ENCODE results near the gene CLASRP. TPM values are rescaled to one million over a fixed set of nuclear protein-coding genes. Genes with fewer than 3 reads are reported as not detected.
"Not testable (repeated sequence)": the region's sequence is repeated elsewhere in the genome, so short reads cannot be mapped to it uniquely, and the experiment has no call there.

Gene CLASRP
- total RNA-seq, 1 donor from 2014 or later, result 58.1 TPM

GRCh38 chr19:45103156-45103507, 64.3 kb downstream of the CLASRP start:
- TF ChIP-seq CTCF (conservative IDR thresholded peaks at IDR 0.05; ENCODE audit: low read depth, low read length), result no peak
- H3K4me3 ChIP-seq (ENCODE audit: low read depth, low read length), result peak overlapping the region; percentile 28
- DNase-seq (ENCODE audit: low read depth), result no peak

DNA sequence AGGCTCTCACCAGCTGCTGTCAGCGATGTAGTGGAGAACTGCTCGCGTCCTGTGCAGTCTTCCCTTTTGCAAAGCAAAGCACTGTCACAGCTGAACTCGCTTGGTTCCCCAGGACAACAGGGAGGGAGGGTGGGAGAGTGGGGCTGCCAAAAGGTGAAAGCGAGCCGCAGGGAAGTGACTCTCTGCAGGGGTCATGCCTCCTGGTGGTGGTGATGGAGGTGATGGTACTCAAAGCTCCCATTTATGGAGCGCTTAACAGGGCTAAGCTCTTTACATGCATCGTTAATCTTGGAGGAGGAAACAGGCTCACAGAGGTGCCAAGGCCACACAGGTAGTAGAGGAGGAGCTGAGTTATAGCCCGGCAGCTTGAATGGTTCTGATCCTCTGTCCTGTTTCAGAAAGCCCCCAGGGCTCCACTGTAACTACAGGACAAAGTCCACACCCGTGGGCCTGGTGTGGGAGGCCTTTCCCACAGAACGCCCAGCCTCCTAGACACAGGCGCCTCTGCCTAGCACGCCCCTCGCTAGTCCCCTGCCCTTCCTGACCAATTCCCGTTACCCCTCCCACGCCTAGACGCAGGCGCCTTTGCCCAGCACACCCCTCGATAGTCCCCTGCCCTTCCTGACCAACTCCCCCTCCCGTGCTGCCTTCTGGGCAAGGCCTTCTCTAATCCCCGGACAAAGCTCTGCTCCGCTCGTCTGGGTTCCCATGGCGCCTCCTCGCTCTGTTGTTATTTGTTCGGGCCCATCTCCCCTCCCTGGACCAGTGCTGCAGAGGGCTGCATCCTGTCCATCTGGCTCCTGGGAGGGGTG, 64.9 kb downstream of the CLASRP start:
- peak overlapping the region; percentile 28 for H3K4me3 ChIP-seq (ENCODE audit: low read depth, low read length)
- DNase-seq (ENCODE audit: low read depth), result no peak
- TF ChIP-seq CTCF (conservative IDR thresholded peaks at IDR 0.05; ENCODE audit: low read depth, low read length), result peak; percentile 30

DNA sequence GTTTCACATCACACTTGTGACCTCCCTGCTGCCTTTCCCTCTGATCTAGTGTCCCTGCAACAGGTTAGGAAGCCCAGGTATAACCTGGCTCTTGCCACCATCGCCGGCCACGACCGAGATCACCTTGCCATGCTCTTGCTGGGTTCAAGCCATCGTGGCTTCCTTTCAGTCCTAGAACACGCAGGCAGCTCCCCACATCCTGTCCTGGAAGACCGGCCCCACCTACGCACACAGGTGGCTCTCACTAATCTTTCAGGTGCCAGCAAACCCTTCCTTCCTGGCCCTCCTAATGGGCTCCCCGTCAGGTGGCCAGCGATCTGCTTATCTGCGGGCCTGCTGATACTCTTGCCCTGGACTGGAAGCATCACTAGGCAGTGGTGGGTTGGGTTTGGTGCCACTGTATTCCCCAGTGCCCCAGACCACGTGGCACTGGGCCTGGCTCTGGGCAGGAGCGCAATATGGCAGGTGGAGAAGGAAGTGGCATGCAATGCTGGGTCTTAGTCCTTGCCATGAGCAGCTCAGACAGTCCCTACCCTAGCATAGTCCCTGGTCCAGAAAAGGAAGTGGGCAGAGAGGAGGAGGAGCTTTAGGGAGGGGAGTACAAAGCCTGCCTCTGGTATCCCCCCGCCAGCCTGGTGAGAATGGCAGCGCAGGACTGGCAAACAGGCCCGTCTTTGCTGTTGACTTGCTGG, 66.0 kb downstream of the CLASRP start:
- H3K4me3 ChIP-seq (ENCODE audit: low read depth, low read length), result no peak overlapping the region
- no peak for DNase-seq (ENCODE audit: low read depth)
- TF ChIP-seq CTCF (conservative IDR thresholded peaks at IDR 0.05; ENCODE audit: low read depth, low read length), result no peak

- H3K4me3 ChIP-seq (ENCODE audit: low read depth, low read length); DNase-seq (ENCODE audit: low read depth): not testable (repeated sequence)
Measured at GRCh38 chr19:45106363-45106762, 67.5 kb downstream of the CLASRP start.

DNA sequence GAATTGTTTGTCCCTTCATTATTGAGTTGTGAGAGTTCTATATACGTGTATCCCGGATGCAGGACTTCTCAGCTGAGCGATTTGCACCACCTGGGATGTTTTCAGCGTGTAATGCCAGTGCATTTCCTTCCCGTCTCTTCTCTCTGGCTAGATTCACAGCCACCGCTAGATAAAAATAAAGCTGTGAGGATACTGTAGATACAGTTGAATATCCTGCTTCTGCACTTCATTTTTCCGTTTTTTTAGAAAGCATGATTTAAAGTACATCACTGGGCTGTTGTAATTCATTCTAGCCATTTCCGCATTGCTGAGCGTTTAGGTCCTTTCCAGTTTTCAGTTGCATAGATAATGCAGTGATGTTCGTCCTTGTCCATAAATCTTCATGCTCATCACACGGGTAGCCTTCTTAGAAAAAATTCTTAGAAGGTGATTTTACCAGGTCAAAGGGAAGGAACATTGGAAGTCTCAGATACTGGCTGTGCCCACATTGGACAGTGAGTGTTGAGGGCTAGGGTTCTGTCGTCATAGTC, 68.8 kb downstream of the CLASRP start:
- DNase-seq (ENCODE audit: low read depth), result no peak
- no peak for TF ChIP-seq CTCF (conservative IDR thresholded peaks at IDR 0.05; ENCODE audit: low read depth, low read length)
- no peak overlapping the region for H3K4me3 ChIP-seq (ENCODE audit: low read depth, low read length)

DNA sequence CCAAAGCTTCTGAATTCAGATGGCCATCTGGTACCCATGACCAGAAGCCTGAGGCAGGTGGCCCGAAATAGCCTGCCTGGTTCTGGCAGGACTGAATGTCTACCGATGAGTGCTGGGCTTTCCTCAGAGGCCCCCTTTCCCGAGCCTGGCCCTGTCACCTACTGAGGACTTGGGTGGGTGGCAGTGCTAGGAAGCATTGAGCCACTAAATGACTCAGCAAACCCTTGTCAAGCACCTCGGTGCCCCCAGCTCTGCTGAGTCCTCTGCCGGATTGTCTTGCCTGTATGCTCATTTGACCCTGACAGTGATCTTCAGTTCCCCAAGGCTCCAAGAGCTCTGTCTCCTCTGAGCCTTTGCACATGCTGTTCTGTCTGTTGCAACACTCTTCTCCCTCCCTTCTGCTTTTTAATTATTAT, 72.0 kb downstream of the CLASRP start:
- no peak for TF ChIP-seq CTCF (conservative IDR thresholded peaks at IDR 0.05; ENCODE audit: low read depth, low read length)
- no peak for DNase-seq (ENCODE audit: low read depth)
- no peak overlapping the region for H3K4me3 ChIP-seq (ENCODE audit: low read depth, low read length)

- TF ChIP-seq CTCF (conservative IDR thresholded peaks at IDR 0.05; ENCODE audit: low read depth, low read length), result no peak
Measured at GRCh38 chr19:45112111-45112827, 73.4 kb downstream of the CLASRP start.

More at GRCh38 chr19:45112111-45112827, 73.4 kb downstream of the CLASRP start:
- no peak for DNase-seq (ENCODE audit: low read depth)
- H3K4me3 ChIP-seq (ENCODE audit: low read depth, low read length), result no peak overlapping the region

Data from epithelial cell of proximal tubule (primary cell).